HUDEP-2 (cell line): ENCODE measurements around the gene UPP1.
"Not testable (repeated sequence)": the region's sequence is repeated elsewhere in the genome, so short reads cannot be mapped to it uniquely, and the experiment has no call there.

Experiments
- DNase-seq, 76 experiments: peaks; one replicate each; lab custom pipeline; 2025; ENCODE audit not compliant: unreplicated experiment in 76 of 76; lab: John Stamatoyannopoulos, UW

UPP1 gene

GRCh38 chr7:48089046-48090003 is at the start of gene UPP1:
UPP1 (plus strand) TSS chr7:48089265; CDS start chr7:48094784, 5,519 bp downstream.
- DNase-seq, result peak in 41 of 76 experiments; percentile 4 to 72 (median 39)

GRCh38 chr7:48040944-48041652 is 48.0 kb upstream of the UPP1 start:
- DNase-seq, result no peak

- no peak for DNase-seq
Measured at GRCh38 chr7:48041653-48041970, 47.5 kb upstream of the UPP1 start.

- no peak for DNase-seq
Measured at GRCh38 chr7:48042216-48042615, 46.8 kb upstream of the UPP1 start.

GRCh38 chr7:48042636-48043035 is 46.4 kb upstream of the UPP1 start:
- no peak for DNase-seq

GRCh38 chr7:48045195-48045765 is 43.8 kb upstream of the UPP1 start:
- DNase-seq, result no peak

GRCh38 chr7:48046458-48046857 is 42.6 kb upstream of the UPP1 start:
- no peak for DNase-seq

- no peak for DNase-seq
Measured at GRCh38 chr7:48048113-48048512, 41.0 kb upstream of the UPP1 start.

GRCh38 chr7:48049850-48050249 is 39.2 kb upstream of the UPP1 start:
- DNase-seq, result no peak

- no peak for DNase-seq
Measured at GRCh38 chr7:48052748-48053147, 36.3 kb upstream of the UPP1 start.

- DNase-seq, result no peak
Measured at GRCh38 chr7:48053736-48054135, 35.3 kb upstream of the UPP1 start.

- no peak for DNase-seq
Measured at GRCh38 chr7:48058990-48059389, 30.1 kb upstream of the UPP1 start.

GRCh38 chr7:48059706-48060105 is 29.4 kb upstream of the UPP1 start:
- DNase-seq, result no peak

- no peak for DNase-seq
Measured at GRCh38 chr7:48063985-48064384, 25.1 kb upstream of the UPP1 start.

- no peak for DNase-seq
Measured at GRCh38 chr7:48067475-48067874, 21.6 kb upstream of the UPP1 start.

- DNase-seq, result no peak
Measured at GRCh38 chr7:48074204-48074654, 14.8 kb upstream of the UPP1 start.

- DNase-seq, result no peak
Measured at GRCh38 chr7:48077423-48077822, 11.6 kb upstream of the UPP1 start.

GRCh38 chr7:48078470-48078869 is 10.6 kb upstream of the UPP1 start:
- no peak for DNase-seq

- not testable (repeated sequence) for DNase-seq
Measured at GRCh38 chr7:48082378-48082777, 6.7 kb upstream of the UPP1 start.

GRCh38 chr7:48083114-48083830 is 5.8 kb upstream of the UPP1 start:
- DNase-seq, result no peak
